Bronchial epithelial cell (primary cell): ENCODE data around the gene PRSS22. TPM values are rescaled to one million over a fixed set of nuclear protein-coding genes. Genes with fewer than 3 reads are reported as not detected.
A peak's percentile ranks its signal among the peaks of the same experiment; 100 is the strongest.

Experiments
- DNase-seq: peaks from one replicate; pipeline ENCODE4 v3.0.0-alpha.2; 2010; ENCODE audit warnings: low read depth
- FAIRE-seq: peaks from 2 replicates; lab custom pipeline; 2011; peaks lifted over from hg19 to GRCh38; lab: Jason Lieb, UNC
- H3K27me3 ChIP-seq: 2 replicates; pipeline ENCODE4 v1.5.1; 2011; ENCODE audit warnings: low read length; ENCODE audit not compliant: control insufficient read depth, insufficient read depth
- H3K36me3 ChIP-seq: 2 replicates; pipeline ENCODE4 v1.5.1; 2011; ENCODE audit warnings: low read length; ENCODE audit not compliant: control insufficient read depth, insufficient read depth
- H3K4me3 ChIP-seq: 2 replicates; pipeline ENCODE4 v1.5.1; 2011; ENCODE audit warnings: mild to moderate bottlenecking, low read depth, low read length, control low read depth
- CTCF ChIP-seq: IDR thresholded peaks from 2 replicates; pipeline ENCODE4 v1.5.1; 2011; ENCODE audit warnings: mild to moderate bottlenecking, moderate library complexity, low read length, control low read depth, inconsistent platforms; ENCODE audit not compliant: insufficient read depth, severe bottlenecking
- total RNA-seq: library from RNA; depleted of rRNA; stranded (reverse); fragments of >200 nt; gene quantifications from 2 replicates; pipeline ENCODE4 v1.2.1, GENCODE V29; 2014

Gene PRSS22
- total RNA-seq, 1 donor from 2014 or later = 9.2 TPM

GRCh38 chr16:2841606-2842339, 16.2 kb downstream of the PRSS22 start:
- TF ChIP-seq CTCF = no peak
- H3K36me3 ChIP-seq = no peaks in the 10 kb centered on the region
- no peak for DNase-seq
- H3K27me3 ChIP-seq = no peaks in the 10 kb centered on the region
- H3K4me3 ChIP-seq = no peak overlapping the region
- FAIRE-seq = no peak

GRCh38 chr16:2840914-2841313, 17.1 kb downstream of the PRSS22 start:
- H3K36me3 ChIP-seq = no peaks in the 10 kb centered on the region
- FAIRE-seq = no peak
- no peak for DNase-seq
- TF ChIP-seq CTCF = no peak
- H3K27me3 ChIP-seq = no peaks in the 10 kb centered on the region
- no peak overlapping the region for H3K4me3 ChIP-seq

GRCh38 chr16:2839650-2840450, 18.1 kb downstream of the PRSS22 start:
- Histone ChIP-seq H3K27me3 (no peaks in the 10 kb centered on the region), H3K36me3 (no peaks in the 10 kb centered on the region), H3K4me3 (no peak overlapping the region)
- FAIRE-seq (no peak), DNase-seq (no peak)
- TF ChIP-seq CTCF = no peak

- FAIRE-seq (peak; percentile 55), DNase-seq (peak; percentile 59)
- no peaks in the 10 kb centered on the region for H3K36me3 ChIP-seq
- no peaks in the 10 kb centered on the region for H3K27me3 ChIP-seq
- peak; percentile 99 for TF ChIP-seq CTCF
- H3K4me3 ChIP-seq = no peak overlapping the region
Measured at GRCh38 chr16:2838928-2839327, 19.0 kb downstream of the PRSS22 start.

- Histone ChIP-seq H3K27me3 (no peaks in the 10 kb centered on the region), H3K4me3 (no peak overlapping the region), H3K36me3 (no peaks in the 10 kb centered on the region)
- DNase-seq (no peak), FAIRE-seq (peak; percentile 47)
- TF ChIP-seq CTCF = no peak
Measured at GRCh38 chr16:2836646-2837508, 21.1 kb downstream of the PRSS22 start.
